MCF 10A (cell line): ENCODE data around the gene OBSCN. TPM values are rescaled to one million over a fixed set of nuclear protein-coding genes. Genes with fewer than 3 reads are reported as not detected.

Experiments used
- BruUV-seq: library from RNA; stranded (reverse); fragments of 400-500 nt; replicated peaks from 2 replicates; lab custom pipeline; 2021; lab: Mats Ljungman, UMichigan
- CTCF ChIA-PET: fragments of 300-600 bp; sonication (Branson Sonifier 250); formaldehyde crosslinking; extraction: SDS; loops from one replicate; lab custom pipeline; 2021; ENCODE audit warnings: antibody characterized with exemption, inconsistent platforms; lab: Yijun Ruan, JAX
- POLR2A ChIA-PET: fragments of 300-600, 350-650 bp; sonication (Branson Sonifier 250); formaldehyde crosslinking; extraction: SDS; loops from one replicate; lab custom pipeline; 2020; ENCODE audit warnings: antibody characterized with exemption, inconsistent platforms; lab: Yijun Ruan, JAX
- DNase-seq: peaks from one replicate; pipeline ENCODE4 v3.0.0-alpha.2; 2018; ENCODE audit not compliant: unreplicated experiment
- H3K27ac Mint-ChIP-seq: one replicate; pipeline ENCODE4 v1.8.0; 2022; ENCODE audit warnings: mild to moderate bottlenecking, low read depth, mixed read lengths; ENCODE audit not compliant: unreplicated experiment
- H3K27me3 Mint-ChIP-seq: one replicate; pipeline ENCODE4 v1.8.0; 2022; ENCODE audit warnings: mixed read lengths; ENCODE audit not compliant: insufficient read depth, unreplicated experiment
- H3K36me3 Mint-ChIP-seq: one replicate; pipeline ENCODE4 v1.8.0; 2022; ENCODE audit warnings: mild to moderate bottlenecking, moderate library complexity, mixed read lengths; ENCODE audit not compliant: insufficient read depth, unreplicated experiment
- H3K4me1 Mint-ChIP-seq: one replicate; pipeline ENCODE4 v1.8.0; 2022; ENCODE audit warnings: mixed read lengths; ENCODE audit not compliant: insufficient read depth, unreplicated experiment
- H3K4me3 Mint-ChIP-seq: one replicate; pipeline ENCODE4 v1.8.0; 2022; ENCODE audit warnings: mild to moderate bottlenecking, moderate library complexity, mixed read lengths; ENCODE audit not compliant: unreplicated experiment
- H3K9me3 Mint-ChIP-seq: one replicate; pipeline ENCODE4 v1.8.0; 2022; ENCODE audit warnings: mixed read lengths; ENCODE audit not compliant: unreplicated experiment
- intact Hi-C: fragments of 100-400 bp; cut with micrococcal nuclease; formaldehyde crosslinking; loops from 2 replicates; pipeline ENCODE4 v1.14.1; 2022
- total RNA-seq: library from RNA; stranded (reverse); gene quantifications from 2 replicates; pipeline ENCODE4 v1.2.3, GENCODE V29; 2022
- TF ChIP-seq, protein P1 (sequence below): fragments of 200-600 bp; IDR thresholded peaks from one replicate; pipeline ENCODE4 v1.8.0; 2022; ENCODE audit warnings: antibody characterized with exemption, mild to moderate bottlenecking; ENCODE audit not compliant: unreplicated experiment

The OBSCN gene
- total RNA-seq, 1 experiment from 2014 or later = 22.6 TPM

DNA sequence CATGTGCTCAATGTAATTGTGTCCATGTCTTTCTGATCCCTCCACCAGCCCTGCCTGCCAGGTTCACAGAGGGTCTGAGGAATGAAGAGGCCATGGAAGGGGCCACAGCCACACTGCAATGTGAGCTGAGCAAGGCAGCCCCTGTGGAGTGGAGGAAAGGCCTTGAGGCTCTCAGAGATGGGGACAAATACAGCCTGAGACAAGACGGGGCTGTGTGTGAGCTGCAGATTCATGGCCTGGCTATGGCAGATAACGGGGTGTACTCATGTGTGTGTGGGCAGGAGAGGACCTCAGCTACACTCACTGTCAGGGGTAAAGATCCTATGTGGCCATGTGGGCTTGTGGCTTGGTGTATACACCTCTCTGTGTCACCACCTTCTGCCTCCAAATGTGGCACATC is 91.4 kb downstream of the OBSCN start:
- POLR2A ChIA-PET = no interaction called here
- no peak for DNase-seq
- Mint-ChIP-seq H3K4me1 (no peaks in the 10 kb centered on the region), H3K27me3 (no peaks in the 10 kb centered on the region), H3K27ac (no peak overlapping the region), H3K36me3 (no peaks in the 10 kb centered on the region), H3K4me3 (no peak overlapping the region), H3K9me3 (peaks cover 76% of the 10 kb centered on the region)
- no TSS peak for BruUV-seq
- intact Hi-C loops = no loop called here
- CTCF ChIA-PET = interaction anchor here (0.5 kb wide), 1 partner anchor 107 kb away, joined by 6 read pairs; no protein-coding TSS in a partner anchor
- TF ChIP-seq, protein P1, sequence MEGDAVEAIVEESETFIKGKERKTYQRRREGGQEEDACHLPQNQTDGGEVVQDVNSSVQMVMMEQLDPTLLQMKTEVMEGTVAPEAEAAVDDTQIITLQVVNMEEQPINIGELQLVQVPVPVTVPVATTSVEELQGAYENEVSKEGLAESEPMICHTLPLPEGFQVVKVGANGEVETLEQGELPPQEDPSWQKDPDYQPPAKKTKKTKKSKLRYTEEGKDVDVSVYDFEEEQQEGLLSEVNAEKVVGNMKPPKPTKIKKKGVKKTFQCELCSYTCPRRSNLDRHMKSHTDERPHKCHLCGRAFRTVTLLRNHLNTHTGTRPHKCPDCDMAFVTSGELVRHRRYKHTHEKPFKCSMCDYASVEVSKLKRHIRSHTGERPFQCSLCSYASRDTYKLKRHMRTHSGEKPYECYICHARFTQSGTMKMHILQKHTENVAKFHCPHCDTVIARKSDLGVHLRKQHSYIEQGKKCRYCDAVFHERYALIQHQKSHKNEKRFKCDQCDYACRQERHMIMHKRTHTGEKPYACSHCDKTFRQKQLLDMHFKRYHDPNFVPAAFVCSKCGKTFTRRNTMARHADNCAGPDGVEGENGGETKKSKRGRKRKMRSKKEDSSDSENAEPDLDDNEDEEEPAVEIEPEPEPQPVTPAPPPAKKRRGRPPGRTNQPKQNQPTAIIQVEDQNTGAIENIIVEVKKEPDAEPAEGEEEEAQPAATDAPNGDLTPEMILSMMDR = no peak

DNA sequence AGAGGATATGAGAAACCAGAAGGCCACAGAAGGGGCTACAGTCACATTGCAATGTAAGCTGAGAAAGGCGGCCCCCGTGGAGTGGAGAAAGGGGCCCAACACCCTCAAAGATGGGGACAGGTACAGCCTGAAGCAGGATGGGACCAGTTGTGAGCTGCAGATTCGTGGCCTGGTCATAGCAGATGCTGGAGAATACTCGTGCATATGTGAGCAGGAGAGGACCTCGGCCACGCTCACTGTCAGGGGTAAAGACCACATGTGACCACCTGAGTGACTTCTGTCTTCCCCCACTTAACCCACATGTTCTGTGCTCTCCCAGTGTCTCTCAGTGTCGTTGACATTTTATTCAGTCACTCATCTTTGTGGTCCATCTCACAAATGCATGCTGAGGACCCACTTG is 92.1 kb downstream of the OBSCN start:
- no peak for DNase-seq
- POLR2A ChIA-PET = interaction anchor here (0.5 kb wide), 1 partner anchor 1307 kb away, joined by 3 read pairs; no protein-coding TSS in a partner anchor
- H3K4me3 Mint-ChIP-seq = no peak overlapping the region
- intact Hi-C loops = no loop called here
- no peaks in the 10 kb centered on the region for H3K27me3 Mint-ChIP-seq
- no peaks in the 10 kb centered on the region for H3K36me3 Mint-ChIP-seq
- CTCF ChIA-PET = interaction anchor here (0.5 kb wide), 1 partner anchor 106 kb away, joined by 6 read pairs; no protein-coding TSS in a partner anchor
- BruUV-seq = no TSS peak
- H3K9me3 Mint-ChIP-seq = peaks cover 82% of the 10 kb centered on the region
- no peak overlapping the region for H3K27ac Mint-ChIP-seq
- no peaks in the 10 kb centered on the region for H3K4me1 Mint-ChIP-seq
- TF ChIP-seq, protein P1 = no peak

DNA sequence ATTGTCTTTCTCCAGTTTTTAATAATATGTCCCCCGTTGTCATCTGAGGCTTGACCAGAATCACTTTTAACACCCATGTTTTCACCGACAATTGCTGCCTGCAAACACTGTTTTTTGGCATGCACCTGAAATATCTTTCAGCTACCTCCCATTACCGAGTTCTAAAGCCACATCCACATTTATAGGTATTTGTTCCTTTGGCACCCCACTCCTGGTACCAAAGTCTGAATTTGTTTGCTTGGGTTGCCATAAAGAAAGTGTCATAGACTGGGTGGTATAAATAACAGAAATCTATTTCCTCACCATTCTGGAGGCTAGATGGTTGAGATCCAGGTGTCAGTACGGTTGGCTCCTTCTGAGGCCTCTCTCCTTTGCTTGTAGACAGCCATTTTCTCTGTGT is 94.2 kb downstream of the OBSCN start:
- no peak overlapping the region for H3K27ac Mint-ChIP-seq
- H3K4me1 Mint-ChIP-seq = no peaks in the 10 kb centered on the region
- TF ChIP-seq, protein P1 = no peak
- POLR2A ChIA-PET = no interaction called here
- H3K9me3 Mint-ChIP-seq = peaks cover 84% of the 10 kb centered on the region
- H3K36me3 Mint-ChIP-seq = no peaks in the 10 kb centered on the region
- CTCF ChIA-PET = interaction anchor here (0.6 to 1.1 kb wide), 3 partner anchors 16 to 25 kb away, joined by 3 to 4 read pairs (median 3); no protein-coding TSS in a partner anchor
- H3K27me3 Mint-ChIP-seq = no peaks in the 10 kb centered on the region
- DNase-seq = no peak
- BruUV-seq = no TSS peak
- intact Hi-C loops = no loop called here
- H3K4me3 Mint-ChIP-seq = no peak overlapping the region

DNA sequence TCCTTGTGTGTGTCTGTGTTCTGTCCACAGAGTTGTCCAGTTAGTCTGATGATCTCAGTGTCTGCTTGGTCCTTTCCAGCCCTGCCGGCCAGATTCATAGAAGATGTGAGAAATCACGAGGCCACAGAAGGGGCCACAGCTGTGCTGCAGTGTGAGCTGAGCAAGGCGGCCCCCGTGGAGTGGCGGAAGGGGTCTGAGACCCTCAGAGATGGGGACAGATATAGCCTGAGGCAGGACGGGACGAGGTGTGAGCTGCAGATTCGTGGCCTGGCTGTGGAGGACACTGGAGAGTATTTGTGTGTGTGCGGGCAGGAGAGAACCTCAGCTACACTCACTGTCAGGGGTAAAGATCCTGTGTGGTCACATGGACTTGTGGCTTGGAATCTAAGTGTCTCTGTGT is 95.8 kb downstream of the OBSCN start:
- no peaks in the 10 kb centered on the region for H3K36me3 Mint-ChIP-seq
- H3K9me3 Mint-ChIP-seq = peaks cover 72% of the 10 kb centered on the region

More for the DNA sequence above, 95.8 kb downstream of the OBSCN start:
- Mint-ChIP-seq H3K27ac (no peak overlapping the region), H3K4me1 (no peaks in the 10 kb centered on the region), H3K4me3 (no peak overlapping the region), H3K27me3 (no peaks in the 10 kb centered on the region)
- TF ChIP-seq, protein P1 = no peak
- BruUV-seq = no TSS peak
- CTCF ChIA-PET = interaction anchor here (1.1 kb wide), 1 partner anchor 37 kb away, joined by 3 read pairs; no protein-coding TSS in a partner anchor
- POLR2A ChIA-PET = no interaction called here
- DNase-seq = no peak
- intact Hi-C loops = no loop called here
